Psoas muscle (tissue), 8 donors: ENCODE measurements around the gene C1orf210. TPM values are rescaled to one million over a fixed set of nuclear protein-coding genes. Genes with fewer than 3 reads are reported as not detected.

Experiments used
- ATAC-seq, 4 donors: fragments of 200-7000 bp; cut with Tn5 transposase; one replicate each; pipeline ENCODE4 v1.9.1; 2020; ENCODE audit warnings: moderate library complexity in 3 of 4, mild to moderate bottlenecking in 2 of 4
- DNase-seq, 2 donors: peaks; one replicate each; pipeline ENCODE4 v3.0.0-alpha.2; 2020
- H3K27ac ChIP-seq: fragments of 200-600 bp; one replicate; pipeline ENCODE4 v1.8.0; 2022
- H3K27me3 ChIP-seq, 3 donors: fragments of 200-600 bp in 1 of 3; one replicate each; pipeline versions ENCODE4 v1.6.1 to v1.8.0; 2013 to 2022; ENCODE audit warnings: low read length in 2 of 3, mild to moderate bottlenecking in 2 of 3, moderate library complexity in 1 of 3; ENCODE audit not compliant: insufficient read depth in 3 of 3
- H3K36me3 ChIP-seq, 2 donors: fragments of 200-600 bp in 1 of 2; one replicate each; pipeline versions ENCODE4 v1.6.1 to v1.8.0; 2013 to 2022; ENCODE audit warnings: low read depth in 1 of 2, mild to moderate bottlenecking in 1 of 2, moderate library complexity in 1 of 2; ENCODE audit not compliant: insufficient read depth in 1 of 2
- H3K4me1 ChIP-seq: fragments of 200-600 bp; one replicate; pipeline ENCODE4 v1.8.0; 2022
- H3K4me3 ChIP-seq: fragments of 200-600 bp; one replicate; pipeline ENCODE4 v1.8.0; 2022; ENCODE audit warnings: mild to moderate bottlenecking
- H3K9me3 ChIP-seq: fragments of 200-600 bp; one replicate; pipeline ENCODE4 v1.8.0; 2022
- WGBS, 3 donors: extraction: QIAGEN DNeasy Blood & Tissue Kit; methylation state at CpG; one replicate each; pipeline versions ENCODE4 v1.1.6 to v1.1.7; 2013; 5-methylcytosine and 5-hydroxymethylcytosine counted together
- intact Hi-C, 2 donors: fragments of 100-400 bp; cut with DNase I; formaldehyde crosslinking; loops; one replicate each; pipeline versions ENCODE4 v1.11.0 to v1.14.2; 2022
- polyA plus RNA-seq, 3 donors: library from polyadenylated mRNA; stranded (reverse); fragments of 200-250 nt; gene quantifications; one replicate each; pipeline ENCODE4 v1.2.3, GENCODE V29; 2013
- total RNA-seq, 4 donors: library from RNA; stranded (reverse); fragmentation: NEBNext Ultra II Directional in 2 of 4; extraction: Animal tissue kit (Norgen Biotek cat#: 25700) in 2 of 4; gene quantifications; one replicate each; pipeline versions ENCODE4 v1.2.1 to v1.2.4, GENCODE V29; 2021 to 2023
- TF ChIP-seq, protein P1 (sequence below): fragments of 200-600 bp; IDR thresholded peaks from one replicate; pipeline ENCODE4 v1.8.0; 2022; ENCODE audit warnings: antibody characterized with exemption
- donor health status: healthy with polysubstance abuse.
- donor health status: DM: no; HTN: no; CAD: no; lungs with moderate emphysema.
- donor health status: Bipolar disorder and iron deficiency.
- donor health status: healthy.
- donor health status: DM: yes; HTN: yes; CAD: no.
- donor health status: DM: no; HTN: no; CAD: no.
- donor health status: DM: no; HTN: no; CAD: no.
- donor health status: DM: yes; HTN: yes; CAD: no.

The C1orf210 gene
- total and polyA plus RNA-seq, 7 donors: 0.12 TPM; not detected in 6

DNA sequence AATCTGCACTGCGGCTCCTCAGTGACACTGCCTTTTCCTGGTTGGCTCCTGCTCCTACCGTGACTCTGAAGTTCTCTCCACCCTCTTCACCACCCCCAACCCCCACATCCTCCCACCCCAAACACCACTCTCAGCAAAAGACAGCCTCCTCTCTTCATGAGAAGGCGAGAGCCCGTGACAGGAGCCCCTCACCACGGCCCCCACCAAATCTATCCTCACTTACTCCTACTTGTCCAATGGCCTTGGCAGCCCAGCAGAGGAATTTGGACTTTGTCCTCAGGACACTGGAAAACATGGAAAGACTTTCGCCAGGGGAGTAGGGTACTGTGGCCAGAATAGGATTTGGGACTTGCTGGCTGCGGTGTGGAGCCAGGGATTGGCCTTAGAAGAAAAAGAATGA, 8.7 kb downstream of the C1orf210 start:
- no peaks in the 10 kb centered on the region for H3K4me1 ChIP-seq
- no peaks in the 10 kb centered on the region for H3K9me3 ChIP-seq
- intact Hi-C loops: no loop called here
- WGBS, 3 donors: 42 to 44% (median 44%) methylated on average over 7 of the region's 7 CpGs
- H3K4me3 ChIP-seq: no peak overlapping the region
- TF ChIP-seq, protein P1, sequence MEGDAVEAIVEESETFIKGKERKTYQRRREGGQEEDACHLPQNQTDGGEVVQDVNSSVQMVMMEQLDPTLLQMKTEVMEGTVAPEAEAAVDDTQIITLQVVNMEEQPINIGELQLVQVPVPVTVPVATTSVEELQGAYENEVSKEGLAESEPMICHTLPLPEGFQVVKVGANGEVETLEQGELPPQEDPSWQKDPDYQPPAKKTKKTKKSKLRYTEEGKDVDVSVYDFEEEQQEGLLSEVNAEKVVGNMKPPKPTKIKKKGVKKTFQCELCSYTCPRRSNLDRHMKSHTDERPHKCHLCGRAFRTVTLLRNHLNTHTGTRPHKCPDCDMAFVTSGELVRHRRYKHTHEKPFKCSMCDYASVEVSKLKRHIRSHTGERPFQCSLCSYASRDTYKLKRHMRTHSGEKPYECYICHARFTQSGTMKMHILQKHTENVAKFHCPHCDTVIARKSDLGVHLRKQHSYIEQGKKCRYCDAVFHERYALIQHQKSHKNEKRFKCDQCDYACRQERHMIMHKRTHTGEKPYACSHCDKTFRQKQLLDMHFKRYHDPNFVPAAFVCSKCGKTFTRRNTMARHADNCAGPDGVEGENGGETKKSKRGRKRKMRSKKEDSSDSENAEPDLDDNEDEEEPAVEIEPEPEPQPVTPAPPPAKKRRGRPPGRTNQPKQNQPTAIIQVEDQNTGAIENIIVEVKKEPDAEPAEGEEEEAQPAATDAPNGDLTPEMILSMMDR: no peak
- no peak overlapping the region for H3K27ac ChIP-seq
- DNase-seq (no peak), ATAC-seq (no peak)
- H3K27me3 ChIP-seq: peaks cover 0 to 18% (median 2%) of the 10 kb centered on the region in 3 donors
- no peaks in the 10 kb centered on the region for H3K36me3 ChIP-seq

DNA sequence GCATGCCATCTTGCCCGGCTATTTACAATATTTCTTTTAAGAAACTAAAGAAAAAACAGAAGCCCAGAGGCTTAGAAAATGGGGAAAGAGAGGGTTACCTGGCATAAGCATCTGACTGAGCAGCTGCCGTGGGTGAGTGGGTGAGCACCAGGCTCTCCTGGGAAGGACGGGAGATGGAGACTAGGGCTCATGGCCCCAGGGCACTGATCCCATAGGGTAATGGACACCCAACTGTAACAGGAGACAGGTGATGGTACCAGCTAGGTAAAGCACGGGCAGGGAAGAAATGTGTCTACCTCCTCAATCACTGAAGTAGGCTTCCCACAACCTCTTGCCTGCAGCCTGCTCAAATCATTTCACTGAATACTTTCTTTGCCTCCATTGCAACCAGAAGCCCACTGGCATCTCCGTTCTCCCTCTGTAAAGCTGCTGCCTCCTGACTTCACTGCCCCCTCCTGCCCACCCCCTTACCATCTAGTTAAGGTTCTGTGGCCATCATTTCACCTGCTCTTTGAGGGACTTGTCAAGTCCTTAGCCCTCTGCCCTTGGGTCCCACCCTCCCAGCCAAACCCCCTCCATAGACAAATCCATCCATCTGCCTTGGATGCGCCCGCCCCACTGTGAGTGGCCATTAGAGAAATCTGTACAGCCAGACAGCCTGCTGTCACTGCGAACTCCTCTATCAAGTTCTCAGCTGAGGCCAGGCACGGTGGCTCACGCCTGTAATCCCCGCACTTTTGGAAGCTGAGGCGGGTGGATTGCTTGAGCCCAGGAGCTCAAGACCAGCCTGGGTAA, 9.4 kb downstream of the C1orf210 start:
- TF ChIP-seq, protein P1: no peak
- Histone ChIP-seq H3K4me3 (no peak overlapping the region), H3K36me3 (no peaks in the 10 kb centered on the region), H3K27me3 (peaks cover 0 to 24% (median 2%) of the 10 kb centered on the region in 3 donors), H3K27ac (no peak overlapping the region), H3K9me3 (no peaks in the 10 kb centered on the region), H3K4me1 (no peaks in the 10 kb centered on the region)
- ATAC-seq (no peak), DNase-seq (no peak)
- WGBS, 3 donors: 63 to 75% (median 66%) methylated on average over 12 of the region's 12 CpGs
- intact Hi-C loops: no loop called here

DNA sequence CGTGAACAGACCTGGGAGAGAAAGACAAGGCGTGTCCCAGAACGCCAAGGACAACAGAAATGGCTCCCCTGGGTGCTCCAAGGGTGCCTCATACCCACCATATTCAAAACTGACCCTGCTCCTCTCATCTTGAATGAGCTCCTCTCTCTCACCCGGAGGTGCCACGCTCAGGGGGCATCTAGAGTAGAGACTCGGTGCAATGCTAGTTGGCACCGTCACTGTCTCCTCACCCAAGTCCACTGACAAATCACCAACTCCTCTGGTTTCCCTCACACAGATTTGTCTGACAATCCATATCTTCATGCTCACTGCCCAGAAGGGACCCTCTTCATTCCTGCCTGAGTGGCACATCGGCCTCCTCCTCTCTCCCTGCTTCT, 10.6 kb downstream of the C1orf210 start:
- WGBS, 3 donors: 72 to 87% (median 73%) methylated on average over 8 of the region's 8 CpGs

DNA sequence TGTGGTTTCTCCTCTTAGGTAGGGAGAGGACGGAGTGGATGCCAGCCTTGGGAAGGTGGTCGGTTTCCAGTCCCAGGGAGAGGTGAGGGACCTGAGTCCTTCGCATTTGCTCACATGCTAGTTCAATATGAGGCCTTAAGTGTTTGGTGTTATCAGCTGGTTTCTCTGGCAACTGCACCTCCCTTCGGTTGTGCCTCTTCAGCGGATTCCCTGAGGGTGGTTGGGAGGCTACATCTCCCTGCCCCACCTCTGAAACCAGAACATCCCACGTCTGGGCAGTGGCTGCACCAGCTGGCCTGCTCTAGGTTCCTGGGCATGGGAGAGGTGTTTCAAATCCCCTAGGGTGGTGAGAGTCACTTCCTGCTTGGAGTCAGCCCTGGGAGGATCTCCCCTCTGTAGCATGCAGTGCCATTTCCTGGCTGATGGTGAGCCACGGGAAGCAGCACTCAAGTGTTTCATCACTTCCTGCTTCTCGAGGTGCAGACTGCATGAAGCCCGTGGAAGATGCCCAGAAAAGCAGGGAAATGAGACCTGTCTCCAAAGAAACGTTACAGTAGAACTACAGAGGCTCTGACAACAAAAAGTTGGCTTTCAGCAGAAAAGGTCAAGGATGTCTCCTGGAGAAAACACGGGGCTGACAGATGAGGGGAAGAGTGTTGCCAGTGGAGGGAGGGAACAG, 11.1 kb downstream of the C1orf210 start:
- no peak overlapping the region for H3K27ac ChIP-seq
- H3K27me3 ChIP-seq: peaks cover 0 to 33% (median 5%) of the 10 kb centered on the region in 3 donors
- TF ChIP-seq, protein P1: no peak
- no peak for DNase-seq
- ATAC-seq: peak in 2 of 4 donors; percentile 48 to 52
- H3K36me3 ChIP-seq: no peaks in the 10 kb centered on the region
- no peak overlapping the region for H3K4me3 ChIP-seq
- intact Hi-C loops: no loop called here
- no peaks in the 10 kb centered on the region for H3K9me3 ChIP-seq
- 48 to 51% (median 48%) methylated on average over 11 of the region's 11 CpGs for WGBS, 3 donors
- no peaks in the 10 kb centered on the region for H3K4me1 ChIP-seq

More for the DNA sequence above, 10.6 kb downstream of the C1orf210 start:
- TF ChIP-seq, protein P1: no peak
- Histone ChIP-seq H3K27ac (no peak overlapping the region), H3K36me3 (no peaks in the 10 kb centered on the region), H3K4me3 (no peak overlapping the region), H3K4me1 (no peaks in the 10 kb centered on the region), H3K9me3 (no peaks in the 10 kb centered on the region), H3K27me3 (peaks cover 0 to 33% (median 5%) of the 10 kb centered on the region in 3 donors)
- intact Hi-C loops: no loop called here
- DNase-seq (no peak), ATAC-seq (no peak)
